Erythroblast (primary cell): Measurements from ENCODE around the gene TMEM244.
"Not testable (repeated sequence)": the region's sequence is repeated elsewhere in the genome, so short reads cannot be mapped to it uniquely, and the experiment has no call there.

ENCODE experiments used
- GATA1 ChIP-seq: IDR thresholded peaks from 2 replicates; pipeline ENCODE4 v1.6.1; 2011; ENCODE audit warnings: low read depth, mild to moderate bottlenecking, control low read depth, low read length, moderate library complexity
- POLR2A ChIP-seq: IDR thresholded peaks from 2 replicates; pipeline ENCODE4 v1.6.1; 2011; ENCODE audit warnings: mild to moderate bottlenecking, low read length

- TF ChIP-seq POLR2A, GATA1: not testable (repeated sequence)
Observed at GRCh38 chr6:129807141-129807540, 54.0 kb downstream of the TMEM244 start.
